ENCODE measurements around the gene LIN9. TPM values are rescaled to one million over a fixed set of nuclear protein-coding genes. Genes with fewer than 3 reads are reported as not detected.
A peak's percentile ranks its signal among the peaks of the same experiment; 100 is the strongest.

Gene LIN9
- total RNA-seq, 1 donor from 2014 or later: 10.5 TPM

DNA sequence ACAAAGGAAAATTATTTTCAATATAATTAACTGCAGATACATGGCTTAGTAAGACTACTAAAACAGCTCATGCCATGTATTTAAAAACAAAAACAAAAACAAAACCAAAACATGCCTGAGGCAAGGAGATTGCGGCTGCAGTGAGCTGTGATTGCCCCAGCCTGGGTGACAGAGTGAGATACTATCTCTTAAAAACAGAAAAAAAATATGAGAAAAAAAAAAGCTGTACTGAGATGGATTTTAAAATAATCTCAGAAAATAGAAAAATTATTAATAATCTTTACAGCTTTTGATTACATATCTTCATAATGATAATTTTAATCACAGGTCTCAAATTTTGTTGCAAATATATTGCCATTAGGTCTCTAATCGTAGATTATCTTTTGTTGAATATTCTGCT lies 24.0 kb upstream of the LIN9 start:
- Mint-ChIP-seq H3K4me3 (peak overlapping the region; percentile 45), H3K27me3 (no peaks in the 10 kb centered on the region), H3K9me3 (no peaks in the 10 kb centered on the region), H3K36me3 (no peaks in the 10 kb centered on the region), H3K27ac (peak overlapping the region; percentile 39), H3K4me1 (ENCODE audit: unreplicated experiment) (peaks cover 7% of the 10 kb centered on the region)
- no peak for DNase-seq (ENCODE audit: extremely low spot score, unreplicated experiment)
- TF ChIP-seq, protein P1, sequence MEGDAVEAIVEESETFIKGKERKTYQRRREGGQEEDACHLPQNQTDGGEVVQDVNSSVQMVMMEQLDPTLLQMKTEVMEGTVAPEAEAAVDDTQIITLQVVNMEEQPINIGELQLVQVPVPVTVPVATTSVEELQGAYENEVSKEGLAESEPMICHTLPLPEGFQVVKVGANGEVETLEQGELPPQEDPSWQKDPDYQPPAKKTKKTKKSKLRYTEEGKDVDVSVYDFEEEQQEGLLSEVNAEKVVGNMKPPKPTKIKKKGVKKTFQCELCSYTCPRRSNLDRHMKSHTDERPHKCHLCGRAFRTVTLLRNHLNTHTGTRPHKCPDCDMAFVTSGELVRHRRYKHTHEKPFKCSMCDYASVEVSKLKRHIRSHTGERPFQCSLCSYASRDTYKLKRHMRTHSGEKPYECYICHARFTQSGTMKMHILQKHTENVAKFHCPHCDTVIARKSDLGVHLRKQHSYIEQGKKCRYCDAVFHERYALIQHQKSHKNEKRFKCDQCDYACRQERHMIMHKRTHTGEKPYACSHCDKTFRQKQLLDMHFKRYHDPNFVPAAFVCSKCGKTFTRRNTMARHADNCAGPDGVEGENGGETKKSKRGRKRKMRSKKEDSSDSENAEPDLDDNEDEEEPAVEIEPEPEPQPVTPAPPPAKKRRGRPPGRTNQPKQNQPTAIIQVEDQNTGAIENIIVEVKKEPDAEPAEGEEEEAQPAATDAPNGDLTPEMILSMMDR (conservative IDR thresholded peaks at IDR 0.05): no peak

GRCh38 chr1:226329237-226329636 lies 20.3 kb upstream of the LIN9 start:
- no peak overlapping the region for H3K27ac Mint-ChIP-seq
- H3K4me3 Mint-ChIP-seq: no peak overlapping the region
- H3K36me3 Mint-ChIP-seq: no peaks in the 10 kb centered on the region
- TF ChIP-seq, protein P1 (conservative IDR thresholded peaks at IDR 0.05): no peak
- no peaks in the 10 kb centered on the region for H3K9me3 Mint-ChIP-seq
- no peaks in the 10 kb centered on the region for H3K27me3 Mint-ChIP-seq
- peaks cover 14% of the 10 kb centered on the region for H3K4me1 Mint-ChIP-seq (ENCODE audit: unreplicated experiment)
- no peak for DNase-seq (ENCODE audit: extremely low spot score, unreplicated experiment)

DNA sequence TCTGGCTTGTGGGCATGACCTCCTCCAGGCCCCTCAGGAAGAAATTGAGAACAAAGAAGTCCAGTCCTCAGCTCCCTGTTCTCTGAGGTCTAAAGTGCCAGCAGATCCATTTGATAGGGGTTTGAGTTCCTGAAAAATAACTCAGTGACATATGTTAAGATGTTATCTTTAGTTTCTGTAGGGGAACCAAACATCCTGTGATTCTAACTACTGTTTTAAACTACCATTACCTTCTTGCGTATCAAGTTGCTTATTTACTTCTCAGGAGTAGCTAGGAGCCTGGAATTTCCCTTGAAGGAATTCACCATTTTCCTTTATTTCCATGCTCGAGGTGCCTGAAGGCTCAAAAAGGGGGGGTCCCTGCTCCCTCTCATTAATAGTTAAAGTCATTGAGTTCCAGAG lies 18.8 kb upstream of the LIN9 start:
- H3K27me3 Mint-ChIP-seq: no peaks in the 10 kb centered on the region
- peak overlapping the region; percentile 66 for H3K27ac Mint-ChIP-seq
- no peak overlapping the region for H3K4me3 Mint-ChIP-seq

DNA sequence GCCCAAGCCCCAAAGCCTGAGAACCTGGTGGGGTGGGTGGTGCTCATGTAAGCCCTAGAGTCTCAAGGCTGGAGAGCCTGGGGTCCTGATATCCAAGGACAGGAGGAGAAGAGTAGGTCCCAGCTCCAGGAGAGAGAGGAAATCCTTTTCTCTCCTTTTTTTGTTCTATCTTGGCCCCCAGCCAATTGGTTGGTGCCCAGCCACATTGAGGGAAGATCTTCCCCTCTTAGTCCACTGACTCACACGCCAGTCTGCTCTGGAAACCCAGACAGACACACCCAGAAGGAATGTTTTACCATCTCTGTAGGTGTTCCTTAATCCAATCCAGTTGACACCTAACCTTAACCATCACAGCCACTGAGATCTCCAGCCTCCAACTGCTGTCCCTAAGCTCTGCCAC lies 16.2 kb upstream of the LIN9 start:
- Mint-ChIP-seq H3K9me3 (peaks cover 4% of the 10 kb centered on the region), H3K4me1 (ENCODE audit: unreplicated experiment) (peaks cover 9% of the 10 kb centered on the region), H3K4me3 (no peak overlapping the region), H3K27ac (no peak overlapping the region), H3K36me3 (no peaks in the 10 kb centered on the region), H3K27me3 (peaks cover 3% of the 10 kb centered on the region)
- TF ChIP-seq, protein P1 (conservative IDR thresholded peaks at IDR 0.05): no peak
- no peak for DNase-seq (ENCODE audit: extremely low spot score, unreplicated experiment)

More for the DNA sequence above, 18.8 kb upstream of the LIN9 start:
- TF ChIP-seq, protein P1 (conservative IDR thresholded peaks at IDR 0.05): no peak
- Mint-ChIP-seq H3K9me3 (no peaks in the 10 kb centered on the region), H3K4me1 (ENCODE audit: unreplicated experiment) (peaks cover 9% of the 10 kb centered on the region), H3K36me3 (no peaks in the 10 kb centered on the region)
- no peak for DNase-seq (ENCODE audit: extremely low spot score, unreplicated experiment)

- Mint-ChIP-seq H3K27ac (no peak overlapping the region), H3K4me1 (ENCODE audit: unreplicated experiment) (peaks cover 9% of the 10 kb centered on the region), H3K27me3 (peaks cover 3% of the 10 kb centered on the region), H3K36me3 (no peaks in the 10 kb centered on the region), H3K9me3 (peaks cover 5% of the 10 kb centered on the region), H3K4me3 (no peak overlapping the region)
- no peak for DNase-seq (ENCODE audit: extremely low spot score, unreplicated experiment)
- TF ChIP-seq, protein P1 (conservative IDR thresholded peaks at IDR 0.05): no peak
These were observed 15.5 kb upstream of the LIN9 start for GRCh38 chr1:226324479-226324878.

DNA sequence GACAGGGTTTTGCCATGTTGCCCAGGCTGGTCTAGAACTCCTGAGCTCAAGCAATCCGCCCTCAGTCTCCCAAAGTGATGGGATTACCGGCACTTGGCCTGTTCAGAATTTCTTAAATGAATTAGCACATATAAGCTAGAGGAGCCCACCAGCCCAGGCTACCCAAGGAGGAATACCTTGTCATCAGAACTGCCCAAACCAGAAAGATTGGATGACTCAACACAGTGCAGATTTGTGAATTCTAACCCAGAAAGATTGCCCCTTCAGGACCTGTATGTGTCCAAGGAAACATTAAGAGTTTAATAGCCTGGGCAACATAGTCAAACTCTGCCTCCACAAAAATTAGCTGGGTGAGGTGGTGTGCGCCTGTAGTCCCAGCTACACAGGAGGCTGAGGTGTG lies 14.0 kb upstream of the LIN9 start:
- H3K27me3 Mint-ChIP-seq: peaks cover 3% of the 10 kb centered on the region
- no peak overlapping the region for H3K4me3 Mint-ChIP-seq
- DNase-seq (ENCODE audit: extremely low spot score, unreplicated experiment): no peak
- peaks cover 7% of the 10 kb centered on the region for H3K4me1 Mint-ChIP-seq (ENCODE audit: unreplicated experiment)
- H3K27ac Mint-ChIP-seq: no peak overlapping the region
- H3K9me3 Mint-ChIP-seq: peaks cover 5% of the 10 kb centered on the region
- TF ChIP-seq, protein P1 (conservative IDR thresholded peaks at IDR 0.05): no peak
- H3K36me3 Mint-ChIP-seq: no peaks in the 10 kb centered on the region

Measured in type B pancreatic cell (in vitro differentiated cells).